ENCODE data around the gene COL26A1.
A peak's percentile ranks its signal among the peaks of the same experiment; 100 is the strongest.

COL26A1 gene

DNA sequence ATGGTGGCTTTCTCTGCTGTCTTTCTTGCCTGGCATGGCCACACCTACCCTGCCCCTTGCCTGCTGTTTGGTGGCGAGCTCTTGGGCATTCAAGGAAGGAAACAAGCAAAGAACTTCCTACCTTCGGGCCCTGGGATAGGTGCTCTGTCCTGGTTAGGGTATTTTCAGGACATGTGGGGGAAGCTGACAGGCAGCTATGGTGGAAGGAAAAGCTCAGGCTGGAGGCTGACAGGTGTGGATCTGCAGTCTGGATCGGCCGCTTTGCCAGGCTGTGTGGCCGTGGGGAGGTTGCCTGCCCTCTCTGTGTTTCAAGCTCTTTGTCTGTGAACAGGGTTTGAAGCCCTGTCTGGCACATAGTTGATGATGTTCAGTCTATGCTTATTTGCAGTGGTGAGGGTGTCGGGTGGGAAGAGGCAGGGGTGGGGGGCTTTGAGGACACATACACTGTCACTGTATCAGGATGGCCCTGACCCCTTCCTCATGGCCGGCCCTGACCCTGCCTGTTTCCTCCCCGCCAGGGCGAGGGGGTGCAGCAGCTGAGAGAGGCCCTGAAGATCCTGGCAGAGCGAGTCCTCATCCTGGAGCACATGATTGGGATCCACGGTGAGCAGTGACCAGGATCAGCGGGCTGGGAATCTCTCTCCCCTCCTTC is 192.7 kb downstream of the COL26A1 start:
- POLR2A ChIA-PET, result no interaction called here
- Histone ChIP-seq H3K36me3 (ENCODE audit: control insufficient read depth in 2 of 2, insufficient read depth in 1 of 2, low read length in 2 of 2) (no peaks in the 10 kb centered on the region), H3K4me1 (ENCODE audit: control insufficient read depth, insufficient read depth, low read length) (no peaks in the 10 kb centered on the region), H3K4me3 (ENCODE audit: low read depth, low read length) (no peak overlapping the region), H3K9me3 (ENCODE audit: control insufficient read depth, insufficient read depth, low read depth, low read length) (no peaks in the 10 kb centered on the region), H3K27ac (ENCODE audit: extremely low read depth, low read depth, low read length) (no peak overlapping the region)
- CTCF ChIA-PET, result interaction anchor here (0.5 to 1.6 kb wide), 4 partner anchors 13 to 1344 kb away, joined by 3 read pairs; no protein-coding TSS in a partner anchor
- TF ChIP-seq, protein P1, sequence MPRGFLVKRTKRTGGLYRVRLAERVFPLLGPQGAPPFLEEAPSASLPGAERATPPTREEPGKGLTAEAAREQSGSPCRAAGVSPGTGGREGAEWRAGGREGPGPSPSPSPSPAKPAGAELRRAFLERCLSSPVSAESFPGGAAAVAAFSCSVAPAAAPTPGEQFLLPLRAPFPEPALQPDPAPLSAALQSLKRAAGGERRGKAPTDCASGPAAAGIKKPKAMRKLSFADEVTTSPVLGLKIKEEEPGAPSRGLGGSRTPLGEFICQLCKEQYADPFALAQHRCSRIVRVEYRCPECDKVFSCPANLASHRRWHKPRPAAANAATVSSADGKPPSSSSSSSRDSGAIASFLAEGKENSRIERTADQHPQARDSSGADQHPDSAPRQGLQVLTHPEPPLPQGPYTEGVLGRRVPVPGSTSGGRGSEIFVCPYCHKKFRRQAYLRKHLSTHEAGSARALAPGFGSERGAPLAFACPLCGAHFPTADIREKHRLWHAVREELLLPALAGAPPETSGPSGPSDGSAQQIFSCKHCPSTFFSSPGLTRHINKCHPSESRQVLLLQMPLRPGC (tag by site-specific recombination; IDR thresholded peaks at IDR 0.05), result no peak
- TF ChIP-seq ZNF202 (tag by site-specific recombination; IDR thresholded peaks at IDR 0.05; ENCODE audit: borderline replicate concordance) (no peak), ZNF701 (tag by site-specific recombination; IDR thresholded peaks at IDR 0.05) (no peak), ZNF214 (tag by site-specific recombination; IDR thresholded peaks at IDR 0.05; ENCODE audit: borderline replicate concordance) (no peak), ZNF23 (tag by site-specific recombination; IDR thresholded peaks at IDR 0.05; ENCODE audit: borderline replicate concordance) (no peak), ZNF529 (tag by site-specific recombination; IDR thresholded peaks at IDR 0.05; ENCODE audit: insufficient replicate concordance) (no peak), SETDB1 (IDR thresholded peaks at IDR 0.05; ENCODE audit: insufficient read length, low read length) (no peak), ZNF600 (tag by site-specific recombination; IDR thresholded peaks at IDR 0.05) (no peak), KLF1 (tag by site-specific recombination; IDR thresholded peaks at IDR 0.05) (no peak)
- TF ChIP-seq, protein P2, sequence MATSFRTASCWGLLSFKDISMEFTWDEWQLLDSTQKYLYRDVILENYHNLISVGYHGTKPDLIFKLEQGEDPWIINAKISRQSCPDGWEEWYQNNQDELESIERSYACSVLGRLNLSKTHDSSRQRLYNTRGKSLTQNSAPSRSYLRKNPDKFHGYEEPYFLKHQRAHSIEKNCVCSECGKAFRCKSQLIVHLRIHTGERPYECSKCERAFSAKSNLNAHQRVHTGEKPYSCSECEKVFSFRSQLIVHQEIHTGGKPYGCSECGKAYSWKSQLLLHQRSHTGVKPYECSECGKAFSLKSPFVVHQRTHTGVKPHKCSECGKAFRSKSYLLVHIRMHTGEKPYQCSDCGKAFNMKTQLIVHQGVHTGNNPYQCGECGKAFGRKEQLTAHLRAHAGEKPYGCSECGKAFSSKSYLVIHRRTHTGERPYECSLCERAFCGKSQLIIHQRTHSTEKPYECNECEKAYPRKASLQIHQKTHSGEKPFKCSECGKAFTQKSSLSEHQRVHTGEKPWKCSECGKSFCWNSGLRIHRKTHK (tag by site-specific recombination; IDR thresholded peaks at IDR 0.05), result no peak
- TF ChIP-seq, protein P3, sequence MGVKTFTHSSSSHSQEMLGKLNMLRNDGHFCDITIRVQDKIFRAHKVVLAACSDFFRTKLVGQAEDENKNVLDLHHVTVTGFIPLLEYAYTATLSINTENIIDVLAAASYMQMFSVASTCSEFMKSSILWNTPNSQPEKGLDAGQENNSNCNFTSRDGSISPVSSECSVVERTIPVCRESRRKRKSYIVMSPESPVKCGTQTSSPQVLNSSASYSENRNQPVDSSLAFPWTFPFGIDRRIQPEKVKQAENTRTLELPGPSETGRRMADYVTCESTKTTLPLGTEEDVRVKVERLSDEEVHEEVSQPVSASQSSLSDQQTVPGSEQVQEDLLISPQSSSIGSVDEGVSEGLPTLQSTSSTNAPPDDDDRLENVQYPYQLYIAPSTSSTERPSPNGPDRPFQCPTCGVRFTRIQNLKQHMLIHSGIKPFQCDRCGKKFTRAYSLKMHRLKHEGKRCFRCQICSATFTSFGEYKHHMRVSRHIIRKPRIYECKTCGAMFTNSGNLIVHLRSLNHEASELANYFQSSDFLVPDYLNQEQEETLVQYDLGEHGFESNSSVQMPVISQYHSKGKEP (tag by site-specific recombination; IDR thresholded peaks at IDR 0.05), result no peak

DNA sequence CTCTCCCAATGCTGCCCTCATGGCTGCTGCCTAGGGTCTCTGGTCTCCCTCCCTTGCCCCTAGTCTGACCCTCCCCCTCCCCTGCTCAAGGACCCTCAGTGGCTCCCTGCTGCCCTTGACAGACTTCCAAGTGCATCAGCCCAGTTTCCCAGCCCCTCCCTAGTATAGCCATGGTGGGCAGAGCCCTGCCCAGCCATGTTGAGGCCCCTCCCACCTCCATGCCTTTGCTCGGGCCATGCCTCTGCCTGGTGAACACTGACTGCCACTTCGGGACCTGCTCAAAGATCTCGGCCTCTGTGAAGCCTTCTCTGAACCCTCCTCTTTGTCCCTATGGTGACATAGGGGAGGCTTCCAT is 193.2 kb downstream of the COL26A1 start:
- Histone ChIP-seq H3K4me1 (ENCODE audit: control insufficient read depth, insufficient read depth, low read length) (no peaks in the 10 kb centered on the region), H3K9me3 (ENCODE audit: control insufficient read depth, insufficient read depth, low read depth, low read length) (no peaks in the 10 kb centered on the region), H3K27ac (ENCODE audit: extremely low read depth, low read depth, low read length) (no peak overlapping the region), H3K4me3 (ENCODE audit: low read depth, low read length) (no peak overlapping the region), H3K36me3 (ENCODE audit: control insufficient read depth in 2 of 2, insufficient read depth in 1 of 2, low read length in 2 of 2) (no peaks in the 10 kb centered on the region)
- 0 out of 2 replicates have a peak, but pooled peaks have one; percentile 19 for TF ChIP-seq ZNF16 (tag by site-specific recombination; IDR thresholded peaks at IDR 0.05; ENCODE audit: low read depth)
- TF ChIP-seq, protein P4, sequence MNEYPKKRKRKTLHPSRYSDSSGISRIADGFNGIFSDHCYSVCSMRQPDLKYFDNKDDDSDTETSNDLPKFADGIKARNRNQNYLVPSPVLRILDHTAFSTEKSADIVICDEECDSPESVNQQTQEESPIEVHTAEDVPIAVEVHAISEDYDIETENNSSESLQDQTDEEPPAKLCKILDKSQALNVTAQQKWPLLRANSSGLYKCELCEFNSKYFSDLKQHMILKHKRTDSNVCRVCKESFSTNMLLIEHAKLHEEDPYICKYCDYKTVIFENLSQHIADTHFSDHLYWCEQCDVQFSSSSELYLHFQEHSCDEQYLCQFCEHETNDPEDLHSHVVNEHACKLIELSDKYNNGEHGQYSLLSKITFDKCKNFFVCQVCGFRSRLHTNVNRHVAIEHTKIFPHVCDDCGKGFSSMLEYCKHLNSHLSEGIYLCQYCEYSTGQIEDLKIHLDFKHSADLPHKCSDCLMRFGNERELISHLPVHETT (tag by site-specific recombination; IDR thresholded peaks at IDR 0.05), result no peak
- TF ChIP-seq BCL11A (tag by site-specific recombination; IDR thresholded peaks at IDR 0.05; ENCODE audit: low read depth), result no peak
- POLR2A ChIA-PET, result no interaction called here
- CTCF ChIA-PET, result interaction anchor here (0.5 to 1.6 kb wide), 3 partner anchors 13 to 1344 kb away, joined by 3 read pairs; no protein-coding TSS in a partner anchor

DNA sequence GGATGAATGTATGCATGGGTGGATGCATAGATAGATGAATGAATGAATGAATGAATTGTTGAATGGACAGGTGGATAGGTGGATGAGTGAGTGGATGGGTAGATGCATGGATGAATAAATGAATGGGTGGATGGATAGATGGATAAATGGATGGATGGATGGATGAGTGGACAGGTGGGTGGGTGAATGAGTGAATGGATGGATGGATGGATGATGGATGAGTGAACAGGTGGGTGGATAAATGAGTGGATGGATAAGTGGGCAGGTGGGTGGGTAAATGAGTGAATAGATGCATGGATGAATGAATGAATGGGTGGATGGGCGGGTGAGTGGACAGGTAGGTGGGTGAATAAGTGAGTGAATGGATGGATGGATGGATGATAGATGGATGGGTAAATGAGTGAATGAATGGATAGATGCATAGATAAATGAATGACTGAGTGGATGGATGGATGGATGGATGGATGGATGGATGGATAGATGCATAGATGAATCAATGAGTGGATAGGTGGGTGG is 193.8 kb downstream of the COL26A1 start:
- ChIA-PET POLR2A (no interaction called here), CTCF (no interaction called here)
- no peak overlapping the region for H3K27ac ChIP-seq (ENCODE audit: extremely low read depth, low read depth, low read length)
- no peak overlapping the region for H3K4me3 ChIP-seq (ENCODE audit: low read depth, low read length)
- no peaks in the 10 kb centered on the region for H3K36me3 ChIP-seq (ENCODE audit: control insufficient read depth in 2 of 2, insufficient read depth in 1 of 2, low read length in 2 of 2)
- H3K9me3 ChIP-seq (ENCODE audit: control insufficient read depth, insufficient read depth, low read depth, low read length), result no peaks in the 10 kb centered on the region
- no peaks in the 10 kb centered on the region for H3K4me1 ChIP-seq (ENCODE audit: control insufficient read depth, insufficient read depth, low read length)
- TF ChIP-seq ZNF175 (tag by site-specific recombination; IDR thresholded peaks at IDR 0.05) (no peak), EGR2 (tag by site-specific recombination; IDR thresholded peaks at IDR 0.05; ENCODE audit: low read depth) (peak; percentile 74), ZFHX2 (tag by site-specific recombination; conservative IDR thresholded peaks at IDR 0.05) (peak; percentile 44; the same call in 1 of the 2 replicates), ZBTB17 (tag by site-specific recombination; IDR thresholded peaks at IDR 0.05) (peak; percentile 90), ZNF366 (tag by site-specific recombination; conservative IDR thresholded peaks at IDR 0.05) (peak; percentile 96), ZNF302 (tag by site-specific recombination; IDR thresholded peaks at IDR 0.05; ENCODE audit: low read depth) (no peak), MYNN (tag by site-specific recombination; IDR thresholded peaks at IDR 0.05; ENCODE audit: borderline replicate concordance) (no peak)
- TF ChIP-seq, protein P5, sequence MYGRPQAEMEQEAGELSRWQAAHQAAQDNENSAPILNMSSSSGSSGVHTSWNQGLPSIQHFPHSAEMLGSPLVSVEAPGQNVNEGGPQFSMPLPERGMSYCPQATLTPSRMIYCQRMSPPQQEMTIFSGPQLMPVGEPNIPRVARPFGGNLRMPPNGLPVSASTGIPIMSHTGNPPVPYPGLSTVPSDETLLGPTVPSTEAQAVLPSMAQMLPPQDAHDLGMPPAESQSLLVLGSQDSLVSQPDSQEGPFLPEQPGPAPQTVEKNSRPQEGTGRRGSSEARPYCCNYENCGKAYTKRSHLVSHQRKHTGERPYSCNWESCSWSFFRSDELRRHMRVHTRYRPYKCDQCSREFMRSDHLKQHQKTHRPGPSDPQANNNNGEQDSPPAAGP (tag by site-specific recombination; IDR thresholded peaks at IDR 0.05), result no peak
- TF ChIP-seq, protein P3 (tag by site-specific recombination; IDR thresholded peaks at IDR 0.05), result no peak
